Measurements from ENCODE around the gene RTN4RL1. TPM values are rescaled to one million over a fixed set of nuclear protein-coding genes. Genes with fewer than 3 reads are reported as not detected.

RTN4RL1 gene
- total RNA-seq, 1 experiment from 2014 or later, result 0.80 TPM

DNA sequence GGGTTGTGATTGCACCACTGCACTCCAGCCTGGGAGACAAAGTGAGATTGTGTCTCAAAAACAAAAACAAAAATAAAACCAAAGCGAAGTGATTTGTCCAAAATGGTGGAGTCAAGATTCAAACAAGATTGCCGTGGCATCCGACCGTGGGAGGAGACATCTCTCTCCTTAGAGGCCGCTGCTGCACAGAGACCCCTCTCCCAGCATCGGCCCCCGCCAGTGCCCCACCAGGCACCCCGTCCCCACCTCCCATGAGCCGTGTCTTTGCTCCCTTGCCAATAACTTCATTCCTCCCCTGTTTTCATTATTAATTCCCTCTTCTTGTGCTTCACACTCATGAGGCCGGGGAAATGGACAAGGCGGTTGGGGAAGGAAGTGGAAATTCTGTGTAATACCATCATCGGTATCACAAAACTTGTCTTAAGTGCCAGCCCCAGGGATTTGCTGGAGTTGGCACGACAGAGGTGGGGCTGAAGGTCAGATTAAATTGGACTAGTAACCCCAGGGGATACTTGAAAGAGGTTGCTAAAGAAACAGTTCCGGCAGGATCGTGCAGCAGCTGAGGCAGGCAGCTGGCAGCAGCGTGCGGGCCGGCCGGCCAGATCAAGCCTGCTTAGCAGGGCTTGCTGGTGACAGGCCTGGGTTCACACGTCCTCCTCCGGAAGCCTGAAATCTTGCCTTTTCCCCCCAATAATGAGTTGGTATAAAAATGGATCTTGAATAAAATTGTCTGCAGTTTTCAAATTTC is 66.8 kb downstream of the RTN4RL1 start:
- BruUV-seq (replicated peaks), result no TSS peak
- Histone ChIP-seq H3K36me3 (ENCODE audit: control insufficient read depth, insufficient read depth, low read length) (no peaks in the 10 kb centered on the region), H3K27me3 (ENCODE audit: control insufficient read depth, insufficient read depth, low read length) (no peaks in the 10 kb centered on the region), H3K9me3 (ENCODE audit: control insufficient read depth, insufficient read depth, low read depth, low read length) (no peaks in the 10 kb centered on the region), H3K4me3 (ENCODE audit: low read depth in 2 of 2, low read length in 2 of 2) (no peak overlapping the region), H3K27ac (ENCODE audit: low read length) (no peak overlapping the region), H3K4me1 (ENCODE audit: control insufficient read depth, insufficient read depth, low read length) (no peaks in the 10 kb centered on the region)
- DNase-seq (ENCODE audit: low read depth, low spot score), result no peak
- ATAC-seq, result no peak
- TF ChIP-seq, protein P1, sequence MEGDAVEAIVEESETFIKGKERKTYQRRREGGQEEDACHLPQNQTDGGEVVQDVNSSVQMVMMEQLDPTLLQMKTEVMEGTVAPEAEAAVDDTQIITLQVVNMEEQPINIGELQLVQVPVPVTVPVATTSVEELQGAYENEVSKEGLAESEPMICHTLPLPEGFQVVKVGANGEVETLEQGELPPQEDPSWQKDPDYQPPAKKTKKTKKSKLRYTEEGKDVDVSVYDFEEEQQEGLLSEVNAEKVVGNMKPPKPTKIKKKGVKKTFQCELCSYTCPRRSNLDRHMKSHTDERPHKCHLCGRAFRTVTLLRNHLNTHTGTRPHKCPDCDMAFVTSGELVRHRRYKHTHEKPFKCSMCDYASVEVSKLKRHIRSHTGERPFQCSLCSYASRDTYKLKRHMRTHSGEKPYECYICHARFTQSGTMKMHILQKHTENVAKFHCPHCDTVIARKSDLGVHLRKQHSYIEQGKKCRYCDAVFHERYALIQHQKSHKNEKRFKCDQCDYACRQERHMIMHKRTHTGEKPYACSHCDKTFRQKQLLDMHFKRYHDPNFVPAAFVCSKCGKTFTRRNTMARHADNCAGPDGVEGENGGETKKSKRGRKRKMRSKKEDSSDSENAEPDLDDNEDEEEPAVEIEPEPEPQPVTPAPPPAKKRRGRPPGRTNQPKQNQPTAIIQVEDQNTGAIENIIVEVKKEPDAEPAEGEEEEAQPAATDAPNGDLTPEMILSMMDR (IDR thresholded peaks at IDR 0.05), result no peak
- no peak for TF ChIP-seq TCF7L2 (IDR thresholded peaks at IDR 0.05; ENCODE audit: low read depth, low read length)
- TF ChIP-seq, protein P2, sequence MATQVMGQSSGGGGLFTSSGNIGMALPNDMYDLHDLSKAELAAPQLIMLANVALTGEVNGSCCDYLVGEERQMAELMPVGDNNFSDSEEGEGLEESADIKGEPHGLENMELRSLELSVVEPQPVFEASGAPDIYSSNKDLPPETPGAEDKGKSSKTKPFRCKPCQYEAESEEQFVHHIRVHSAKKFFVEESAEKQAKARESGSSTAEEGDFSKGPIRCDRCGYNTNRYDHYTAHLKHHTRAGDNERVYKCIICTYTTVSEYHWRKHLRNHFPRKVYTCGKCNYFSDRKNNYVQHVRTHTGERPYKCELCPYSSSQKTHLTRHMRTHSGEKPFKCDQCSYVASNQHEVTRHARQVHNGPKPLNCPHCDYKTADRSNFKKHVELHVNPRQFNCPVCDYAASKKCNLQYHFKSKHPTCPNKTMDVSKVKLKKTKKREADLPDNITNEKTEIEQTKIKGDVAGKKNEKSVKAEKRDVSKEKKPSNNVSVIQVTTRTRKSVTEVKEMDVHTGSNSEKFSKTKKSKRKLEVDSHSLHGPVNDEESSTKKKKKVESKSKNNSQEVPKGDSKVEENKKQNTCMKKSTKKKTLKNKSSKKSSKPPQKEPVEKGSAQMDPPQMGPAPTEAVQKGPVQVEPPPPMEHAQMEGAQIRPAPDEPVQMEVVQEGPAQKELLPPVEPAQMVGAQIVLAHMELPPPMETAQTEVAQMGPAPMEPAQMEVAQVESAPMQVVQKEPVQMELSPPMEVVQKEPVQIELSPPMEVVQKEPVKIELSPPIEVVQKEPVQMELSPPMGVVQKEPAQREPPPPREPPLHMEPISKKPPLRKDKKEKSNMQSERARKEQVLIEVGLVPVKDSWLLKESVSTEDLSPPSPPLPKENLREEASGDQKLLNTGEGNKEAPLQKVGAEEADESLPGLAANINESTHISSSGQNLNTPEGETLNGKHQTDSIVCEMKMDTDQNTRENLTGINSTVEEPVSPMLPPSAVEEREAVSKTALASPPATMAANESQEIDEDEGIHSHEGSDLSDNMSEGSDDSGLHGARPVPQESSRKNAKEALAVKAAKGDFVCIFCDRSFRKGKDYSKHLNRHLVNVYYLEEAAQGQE (IDR thresholded peaks at IDR 0.05; ENCODE audit: insufficient read depth in 1 of 2, low read depth in 2 of 2, low read length in 1 of 2), result no peak
- no peak for TF ChIP-seq SIN3A (IDR thresholded peaks at IDR 0.05; ENCODE audit: borderline replicate concordance, insufficient read depth, low read depth, low read length)
- TF ChIP-seq POLR2AphosphoS5 (IDR thresholded peaks at IDR 0.05; ENCODE audit: low read depth, low read length), result no peak
- POLR2A ChIA-PET, result no interaction called here
- intact Hi-C loops (cut with micrococcal nuclease; ENCODE audit: unreplicated experiment), result no loop called here
- CTCF ChIA-PET, result no interaction called here
- in situ Hi-C loops (cut with HindIII; ENCODE audit: low pct_unique_long_range_greater_than_20kb, low sequenced_read_pairs), result no loop called here

DNA sequence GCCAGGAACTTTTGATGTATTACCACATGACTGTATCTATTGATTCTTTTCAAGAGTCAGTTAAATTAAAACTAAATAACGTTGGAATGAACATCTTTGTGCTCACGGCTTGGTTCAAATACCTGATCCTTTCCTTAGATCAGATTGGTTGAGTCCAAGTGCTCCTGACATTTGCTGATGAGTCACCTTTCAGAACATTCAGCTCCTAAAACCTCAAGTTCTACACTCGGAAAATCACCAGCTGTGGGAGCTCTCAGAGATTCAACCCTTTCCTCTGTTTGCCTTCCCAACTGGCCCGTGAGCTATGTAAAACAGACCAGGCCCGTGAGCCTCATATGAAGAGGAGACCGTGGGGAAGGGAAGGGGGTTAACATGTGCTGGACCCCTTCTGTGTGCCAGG is 68.1 kb downstream of the RTN4RL1 start:
- DNase-seq (ENCODE audit: low read depth, low spot score) (no peak), ATAC-seq (no peak)
- no peaks in the 10 kb centered on the region for H3K4me1 ChIP-seq (ENCODE audit: control insufficient read depth, insufficient read depth, low read length)
- intact Hi-C loops (cut with micrococcal nuclease; ENCODE audit: unreplicated experiment), result no loop called here
- CTCF ChIA-PET, result no interaction called here
- no peaks in the 10 kb centered on the region for H3K27me3 ChIP-seq (ENCODE audit: control insufficient read depth, insufficient read depth, low read length)
- no peak overlapping the region for H3K4me3 ChIP-seq (ENCODE audit: low read depth in 2 of 2, low read length in 2 of 2)
- H3K36me3 ChIP-seq (ENCODE audit: control insufficient read depth, insufficient read depth, low read length), result no peaks in the 10 kb centered on the region
- BruUV-seq (replicated peaks), result no TSS peak
- TF ChIP-seq POLR2AphosphoS5 (IDR thresholded peaks at IDR 0.05; ENCODE audit: low read depth, low read length), result no peak
- TF ChIP-seq, protein P1 (IDR thresholded peaks at IDR 0.05), result no peak
- no peak for TF ChIP-seq TCF7L2 (IDR thresholded peaks at IDR 0.05; ENCODE audit: low read depth, low read length)
- no peak for TF ChIP-seq SIN3A (IDR thresholded peaks at IDR 0.05; ENCODE audit: borderline replicate concordance, insufficient read depth, low read depth, low read length)
- TF ChIP-seq, protein P2 (IDR thresholded peaks at IDR 0.05; ENCODE audit: insufficient read depth in 1 of 2, low read depth in 2 of 2, low read length in 1 of 2), result no peak
- H3K9me3 ChIP-seq (ENCODE audit: control insufficient read depth, insufficient read depth, low read depth, low read length), result no peaks in the 10 kb centered on the region
- no peak overlapping the region for H3K27ac ChIP-seq (ENCODE audit: low read length)
- POLR2A ChIA-PET, result no interaction called here
- in situ Hi-C loops (cut with HindIII; ENCODE audit: low pct_unique_long_range_greater_than_20kb, low sequenced_read_pairs), result no loop called here

All from Panc1 (cell line).